Measurements from ENCODE around the gene TOP2B.

The TOP2B gene

GRCh38 chr3:25566358-25566920, 98.3 kb downstream of the TOP2B start:
- Histone ChIP-seq H3K4me3 (no peak overlapping the region), H3K27me3 (no peaks in the 10 kb centered on the region), H3K4me1 (peaks cover 26% of the 10 kb centered on the region), H3K9ac (no peak overlapping the region), H3K36me3 (no peaks in the 10 kb centered on the region), H3K9me3 (no peaks in the 10 kb centered on the region), H4K20me1 (no peaks in the 10 kb centered on the region), H3K27ac (no peak overlapping the region), H3K4me2 (no peak overlapping the region)
- no peak for TF ChIP-seq Cebpa-rat (IDR thresholded peaks at IDR 0.05)

GRCh38 chr3:25565807-25566206, 98.9 kb downstream of the TOP2B start:
- Histone ChIP-seq H3K4me2 (no peak overlapping the region), H3K36me3 (no peaks in the 10 kb centered on the region), H3K27ac (no peak overlapping the region), H3K4me1 (peaks cover 26% of the 10 kb centered on the region), H3K27me3 (no peaks in the 10 kb centered on the region), H4K20me1 (no peaks in the 10 kb centered on the region), H3K4me3 (no peak overlapping the region), H3K9ac (no peak overlapping the region), H3K9me3 (no peaks in the 10 kb centered on the region)
- TF ChIP-seq Cebpa-rat (IDR thresholded peaks at IDR 0.05): no peak

- H3K9ac ChIP-seq: no peak overlapping the region
- no peak overlapping the region for H3K27ac ChIP-seq
- H3K27me3 ChIP-seq: no peaks in the 10 kb centered on the region
- no peak overlapping the region for H3K4me3 ChIP-seq
- no peaks in the 10 kb centered on the region for H3K36me3 ChIP-seq
- no peaks in the 10 kb centered on the region for H3K9me3 ChIP-seq
- H3K4me1 ChIP-seq: peaks cover 11% of the 10 kb centered on the region
- no peaks in the 10 kb centered on the region for H4K20me1 ChIP-seq
- TF ChIP-seq Cebpa-rat (IDR thresholded peaks at IDR 0.05): no peak
- H3K4me2 ChIP-seq: no peak overlapping the region
Observed at GRCh38 chr3:25564075-25564474, 100.6 kb downstream of the TOP2B start.

- H3K9me3 ChIP-seq: no peaks in the 10 kb centered on the region
- H3K4me3 ChIP-seq: no peak overlapping the region
- TF ChIP-seq Cebpa-rat (IDR thresholded peaks at IDR 0.05): no peak
- H4K20me1 ChIP-seq: no peaks in the 10 kb centered on the region
- no peaks in the 10 kb centered on the region for H3K36me3 ChIP-seq
- no peak overlapping the region for H3K4me2 ChIP-seq
- H3K9ac ChIP-seq: no peak overlapping the region
- H3K27me3 ChIP-seq: no peaks in the 10 kb centered on the region
- peaks cover 6% of the 10 kb centered on the region for H3K4me1 ChIP-seq
- no peak overlapping the region for H3K27ac ChIP-seq
Observed at GRCh38 chr3:25563601-25564000, 101.1 kb downstream of the TOP2B start.

- H3K4me3 ChIP-seq: no peak overlapping the region
- no peak for TF ChIP-seq Cebpa-rat (IDR thresholded peaks at IDR 0.05)
- H3K4me2 ChIP-seq: no peak overlapping the region
- H3K27ac ChIP-seq: no peak overlapping the region
- H3K9me3 ChIP-seq: no peaks in the 10 kb centered on the region
- H3K4me1 ChIP-seq: no peaks in the 10 kb centered on the region
- H3K36me3 ChIP-seq: no peaks in the 10 kb centered on the region
- no peak overlapping the region for H3K9ac ChIP-seq
- H4K20me1 ChIP-seq: no peaks in the 10 kb centered on the region
- no peaks in the 10 kb centered on the region for H3K27me3 ChIP-seq
Observed at GRCh38 chr3:25558796-25559195, 105.9 kb downstream of the TOP2B start.

- no peak for TF ChIP-seq Cebpa-rat (IDR thresholded peaks at IDR 0.05)
- Histone ChIP-seq H3K4me3 (no peak overlapping the region), H3K9ac (no peak overlapping the region), H4K20me1 (no peaks in the 10 kb centered on the region), H3K27ac (no peak overlapping the region), H3K27me3 (no peaks in the 10 kb centered on the region), H3K4me1 (no peaks in the 10 kb centered on the region), H3K4me2 (no peak overlapping the region), H3K9me3 (no peaks in the 10 kb centered on the region), H3K36me3 (no peaks in the 10 kb centered on the region)
Observed at GRCh38 chr3:25558121-25558520, 106.6 kb downstream of the TOP2B start.

GRCh38 chr3:25557694-25558093, 107.0 kb downstream of the TOP2B start:
- H3K9ac ChIP-seq: no peak overlapping the region
- no peak overlapping the region for H3K4me2 ChIP-seq

GRCh38 chr3:25556447-25556846, 108.3 kb downstream of the TOP2B start:
- no peaks in the 10 kb centered on the region for H3K36me3 ChIP-seq
- no peak overlapping the region for H3K27ac ChIP-seq
- H4K20me1 ChIP-seq: no peaks in the 10 kb centered on the region
- no peaks in the 10 kb centered on the region for H3K4me1 ChIP-seq
- no peak for TF ChIP-seq Cebpa-rat (IDR thresholded peaks at IDR 0.05)
- no peak overlapping the region for H3K9ac ChIP-seq
- no peaks in the 10 kb centered on the region for H3K9me3 ChIP-seq
- no peaks in the 10 kb centered on the region for H3K27me3 ChIP-seq
- no peak overlapping the region for H3K4me2 ChIP-seq
- H3K4me3 ChIP-seq: no peak overlapping the region

More at GRCh38 chr3:25557694-25558093, 107.0 kb downstream of the TOP2B start:
- H3K4me3 ChIP-seq: no peak overlapping the region
- H3K27ac ChIP-seq: no peak overlapping the region
- no peaks in the 10 kb centered on the region for H3K9me3 ChIP-seq
- H3K4me1 ChIP-seq: no peaks in the 10 kb centered on the region
- no peaks in the 10 kb centered on the region for H4K20me1 ChIP-seq
- no peaks in the 10 kb centered on the region for H3K36me3 ChIP-seq
- no peak for TF ChIP-seq Cebpa-rat (IDR thresholded peaks at IDR 0.05)
- no peaks in the 10 kb centered on the region for H3K27me3 ChIP-seq

GRCh38 chr3:25555695-25556437, 108.8 kb downstream of the TOP2B start:
- H3K9me3 ChIP-seq: no peaks in the 10 kb centered on the region
- H3K4me2 ChIP-seq: no peak overlapping the region
- H3K27ac ChIP-seq: no peak overlapping the region
- no peak overlapping the region for H3K9ac ChIP-seq
- no peak overlapping the region for H3K4me3 ChIP-seq
- no peaks in the 10 kb centered on the region for H3K36me3 ChIP-seq
- TF ChIP-seq Cebpa-rat (IDR thresholded peaks at IDR 0.05): no peak
- H4K20me1 ChIP-seq: no peaks in the 10 kb centered on the region
- H3K4me1 ChIP-seq: no peaks in the 10 kb centered on the region
- H3K27me3 ChIP-seq: no peaks in the 10 kb centered on the region

- H3K36me3 ChIP-seq: no peaks in the 10 kb centered on the region
- H3K27me3 ChIP-seq: no peaks in the 10 kb centered on the region
- no peak for TF ChIP-seq Cebpa-rat (IDR thresholded peaks at IDR 0.05)
- no peaks in the 10 kb centered on the region for H3K9me3 ChIP-seq
- H3K4me3 ChIP-seq: no peak overlapping the region
- no peaks in the 10 kb centered on the region for H3K4me1 ChIP-seq
- no peak overlapping the region for H3K4me2 ChIP-seq
- H3K9ac ChIP-seq: no peak overlapping the region
- no peak overlapping the region for H3K27ac ChIP-seq
- no peaks in the 10 kb centered on the region for H4K20me1 ChIP-seq
Observed at GRCh38 chr3:25554376-25554775, 110.3 kb downstream of the TOP2B start.
